HG02678 (cell line): ENCODE measurements around the gene FGD2.

Experiments used
- ATAC-seq: cut with Tn5 transposase; IDR thresholded peaks from one replicate; pipeline ENCODE4 v1.9.1; 2021; ENCODE audit warnings: mild to moderate bottlenecking, moderate library complexity; ENCODE audit not compliant: unreplicated experiment

Gene FGD2, protein sequence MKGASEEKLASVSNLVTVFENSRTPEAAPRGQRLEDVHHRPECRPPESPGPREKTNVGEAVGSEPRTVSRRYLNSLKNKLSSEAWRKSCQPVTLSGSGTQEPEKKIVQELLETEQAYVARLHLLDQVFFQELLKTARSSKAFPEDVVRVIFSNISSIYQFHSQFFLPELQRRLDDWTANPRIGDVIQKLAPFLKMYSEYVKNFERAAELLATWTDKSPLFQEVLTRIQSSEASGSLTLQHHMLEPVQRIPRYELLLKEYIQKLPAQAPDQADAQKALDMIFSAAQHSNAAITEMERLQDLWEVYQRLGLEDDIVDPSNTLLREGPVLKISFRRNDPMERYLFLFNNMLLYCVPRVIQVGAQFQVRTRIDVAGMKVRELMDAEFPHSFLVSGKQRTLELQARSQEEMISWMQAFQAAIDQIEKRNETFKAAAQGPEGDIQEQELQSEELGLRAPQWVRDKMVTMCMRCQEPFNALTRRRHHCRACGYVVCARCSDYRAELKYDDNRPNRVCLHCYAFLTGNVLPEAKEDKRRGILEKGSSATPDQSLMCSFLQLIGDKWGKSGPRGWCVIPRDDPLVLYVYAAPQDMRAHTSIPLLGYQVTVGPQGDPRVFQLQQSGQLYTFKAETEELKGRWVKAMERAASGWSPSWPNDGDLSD

DNA sequence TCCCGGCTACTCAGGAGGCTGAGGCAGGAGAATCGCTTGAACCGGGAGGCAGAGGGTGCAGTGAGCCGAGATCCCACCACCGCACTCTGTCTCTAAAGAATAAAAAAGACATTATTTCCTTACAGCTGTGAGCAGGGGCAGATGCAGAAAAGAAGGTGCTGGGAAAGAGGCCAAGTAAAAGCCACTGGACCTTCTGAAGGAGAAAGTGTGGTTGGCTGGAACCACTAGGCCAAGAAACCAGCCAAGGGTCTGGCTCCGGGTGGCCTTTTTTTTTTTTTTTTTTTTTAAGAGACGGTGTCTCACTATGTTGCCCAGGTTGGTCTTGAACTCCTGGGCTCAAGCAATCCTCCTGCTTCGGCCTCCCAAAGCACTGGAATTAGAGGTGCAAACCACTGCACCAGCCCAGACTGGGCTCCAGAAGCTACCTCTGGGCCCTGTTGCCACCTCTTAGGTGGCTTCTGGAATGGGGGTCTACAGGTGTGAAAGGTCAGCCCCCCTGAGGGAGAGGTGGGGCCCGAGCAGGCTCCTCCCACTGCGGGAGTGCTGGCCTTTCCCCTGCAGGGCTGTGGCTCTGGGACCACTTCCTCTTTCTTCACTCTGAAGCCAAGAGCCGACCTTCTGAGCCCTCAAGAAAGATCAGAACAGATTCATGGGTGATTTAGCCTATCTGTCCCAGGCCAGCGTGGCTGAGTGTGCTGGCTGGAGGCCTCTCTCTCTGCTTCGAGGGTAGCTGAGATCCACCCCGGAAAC is at the start of gene FGD2:
Gene FGD2 (plus strand): TSS at position 595 of the 750 bp plus-strand sequence. CDS start 163 bp downstream, outside the sequence.
- ATAC-seq = peak; percentile 58

DNA sequence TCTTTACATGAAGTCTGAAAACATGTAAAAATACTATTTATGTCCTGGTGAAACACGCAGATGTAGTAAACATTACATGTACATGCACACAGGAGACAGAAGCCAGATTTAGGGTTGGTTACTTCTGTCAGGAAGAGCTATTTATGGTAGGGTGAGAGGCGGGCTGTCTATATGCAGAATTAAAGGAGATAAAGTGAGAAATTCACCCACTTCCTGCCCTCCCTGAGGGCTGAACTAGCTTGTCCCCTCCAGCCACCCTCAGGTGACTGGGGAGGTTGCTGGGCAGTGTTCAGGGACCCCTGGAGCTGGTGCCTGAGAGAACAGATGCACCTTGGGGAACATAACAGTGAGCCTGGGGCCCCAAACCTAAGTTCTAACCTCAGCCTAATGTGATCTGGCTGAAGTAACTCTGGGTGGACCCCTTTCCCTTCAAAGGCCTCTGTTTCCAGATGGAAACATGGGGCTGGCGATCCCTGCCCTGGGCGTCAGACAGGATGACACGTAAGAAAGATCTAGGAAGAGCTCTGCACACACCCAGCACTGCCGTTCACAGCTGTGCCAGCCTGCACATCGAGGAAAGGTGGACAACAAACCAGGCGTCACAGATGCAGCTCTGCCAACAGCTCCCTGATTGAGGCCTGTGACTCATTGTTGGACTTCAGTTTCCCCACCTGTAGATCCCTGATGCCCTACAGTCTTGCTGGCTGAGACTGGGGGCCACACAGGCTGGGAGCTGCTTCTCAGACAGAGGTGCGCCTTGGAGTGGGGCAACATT is 49.6 kb upstream of the FGD2 start:
- no peak for ATAC-seq

DNA sequence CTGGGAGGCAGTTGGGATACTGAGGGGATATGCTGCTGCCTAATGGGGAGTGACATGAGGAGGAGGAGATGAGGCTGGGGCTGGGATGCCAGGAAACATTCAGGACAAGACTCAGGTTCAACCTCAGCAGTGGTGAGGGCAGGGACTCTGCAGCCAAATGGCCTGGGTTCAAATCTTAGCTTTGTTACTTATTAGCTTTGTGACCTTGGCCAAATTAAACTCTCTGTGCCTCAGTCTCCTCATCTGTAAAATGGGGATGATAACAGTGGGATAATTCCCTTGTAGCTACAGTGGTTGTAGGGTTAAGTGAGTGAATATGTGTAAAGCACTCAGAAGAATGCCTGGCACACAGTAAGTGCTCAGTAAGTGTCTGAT is 49.0 kb upstream of the FGD2 start:
- no peak for ATAC-seq

DNA sequence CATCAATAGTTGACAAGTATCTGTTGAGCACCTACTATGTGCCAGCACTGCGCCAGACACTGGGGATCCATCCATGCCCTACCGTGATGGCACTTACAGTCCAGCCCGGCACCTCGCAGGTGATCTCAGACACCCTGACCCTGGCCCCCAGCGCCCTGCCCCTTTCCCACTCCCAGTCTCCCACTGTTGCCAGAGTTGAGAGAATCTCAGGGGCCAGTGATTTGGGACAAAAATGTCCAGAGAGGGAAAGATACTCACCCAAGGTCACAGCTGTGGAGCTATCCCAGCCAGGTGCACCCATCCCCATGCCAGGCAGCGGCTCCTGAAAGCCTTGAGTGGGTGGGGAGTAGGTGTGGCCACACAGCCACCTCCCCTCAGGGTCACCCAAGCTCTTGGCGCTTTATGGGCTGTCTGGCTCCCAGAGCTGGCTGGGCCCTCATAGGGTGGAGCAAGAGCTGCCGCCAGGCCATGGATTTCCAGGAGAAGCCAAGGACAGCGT is 47.6 kb upstream of the FGD2 start:
- no peak for ATAC-seq

DNA sequence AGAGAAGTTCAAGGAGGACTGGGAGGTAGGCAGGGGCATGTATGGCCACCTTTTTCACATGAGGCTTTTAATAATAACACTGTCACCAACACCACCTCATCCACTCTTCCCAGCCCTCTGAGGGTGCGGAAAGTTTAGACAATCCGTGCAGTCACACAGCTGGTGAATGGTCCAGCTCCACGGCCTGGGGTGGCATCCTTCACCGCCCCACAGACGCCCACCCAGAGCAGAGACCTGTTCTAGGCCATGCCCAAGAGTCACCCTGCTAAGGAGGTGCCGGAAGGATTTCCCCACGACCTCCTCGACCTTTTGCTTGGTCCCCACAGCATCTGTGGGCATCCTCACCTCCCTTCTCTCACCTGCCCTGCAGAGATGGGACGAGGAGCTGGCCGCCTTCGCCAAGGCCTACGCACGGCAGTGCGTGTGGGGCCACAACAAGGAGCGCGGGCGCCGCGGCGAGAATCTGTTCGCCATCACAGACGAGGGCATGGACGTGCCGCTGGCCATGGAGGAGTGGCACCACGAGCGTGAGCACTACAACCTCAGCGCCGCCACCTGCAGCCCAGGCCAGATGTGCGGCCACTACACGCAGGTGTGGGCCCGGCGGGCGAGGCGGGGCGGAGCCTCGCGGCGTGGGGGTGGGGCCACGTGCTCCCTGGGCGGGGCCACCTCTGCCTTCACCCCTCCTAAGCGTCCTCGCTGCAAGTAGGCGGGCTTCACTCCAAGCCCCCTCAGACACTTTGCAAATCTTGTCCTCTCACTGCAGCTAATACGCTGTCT is 46.5 kb upstream of the FGD2 start:
- ATAC-seq = no peak

DNA sequence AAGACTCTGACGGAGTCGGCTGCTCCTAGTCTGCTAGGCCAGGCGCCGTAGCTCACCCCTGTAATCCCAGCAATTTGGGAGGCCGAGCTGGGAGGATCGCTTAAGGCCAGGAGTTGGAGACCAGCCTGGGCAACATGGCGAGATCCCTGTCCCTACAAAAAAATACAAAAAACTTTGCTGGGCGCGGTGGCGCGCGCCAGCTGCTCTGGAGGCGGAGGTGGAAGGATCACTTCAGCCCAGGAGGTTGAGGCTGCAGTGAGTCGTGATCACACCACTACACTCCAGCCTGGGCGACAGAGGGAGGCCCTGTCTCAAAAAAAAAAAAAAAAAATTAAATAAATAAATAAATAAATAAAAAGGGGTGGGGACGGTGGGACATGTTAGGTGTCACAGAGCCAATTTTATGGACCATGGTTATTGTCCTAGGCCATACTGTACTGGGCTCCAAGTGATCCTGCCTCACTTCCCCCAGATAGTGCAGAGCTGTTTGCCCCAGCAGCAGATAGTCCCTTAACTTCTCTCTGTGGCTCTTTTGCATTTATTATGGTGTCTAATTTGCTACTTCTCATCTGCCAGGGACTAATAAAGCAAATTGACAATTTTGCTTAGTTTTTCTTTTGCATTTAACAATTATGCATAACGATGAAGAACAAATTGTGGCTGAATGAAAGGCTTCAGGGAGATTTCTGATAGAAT is 45.8 kb upstream of the FGD2 start:
- ATAC-seq = no peak

DNA sequence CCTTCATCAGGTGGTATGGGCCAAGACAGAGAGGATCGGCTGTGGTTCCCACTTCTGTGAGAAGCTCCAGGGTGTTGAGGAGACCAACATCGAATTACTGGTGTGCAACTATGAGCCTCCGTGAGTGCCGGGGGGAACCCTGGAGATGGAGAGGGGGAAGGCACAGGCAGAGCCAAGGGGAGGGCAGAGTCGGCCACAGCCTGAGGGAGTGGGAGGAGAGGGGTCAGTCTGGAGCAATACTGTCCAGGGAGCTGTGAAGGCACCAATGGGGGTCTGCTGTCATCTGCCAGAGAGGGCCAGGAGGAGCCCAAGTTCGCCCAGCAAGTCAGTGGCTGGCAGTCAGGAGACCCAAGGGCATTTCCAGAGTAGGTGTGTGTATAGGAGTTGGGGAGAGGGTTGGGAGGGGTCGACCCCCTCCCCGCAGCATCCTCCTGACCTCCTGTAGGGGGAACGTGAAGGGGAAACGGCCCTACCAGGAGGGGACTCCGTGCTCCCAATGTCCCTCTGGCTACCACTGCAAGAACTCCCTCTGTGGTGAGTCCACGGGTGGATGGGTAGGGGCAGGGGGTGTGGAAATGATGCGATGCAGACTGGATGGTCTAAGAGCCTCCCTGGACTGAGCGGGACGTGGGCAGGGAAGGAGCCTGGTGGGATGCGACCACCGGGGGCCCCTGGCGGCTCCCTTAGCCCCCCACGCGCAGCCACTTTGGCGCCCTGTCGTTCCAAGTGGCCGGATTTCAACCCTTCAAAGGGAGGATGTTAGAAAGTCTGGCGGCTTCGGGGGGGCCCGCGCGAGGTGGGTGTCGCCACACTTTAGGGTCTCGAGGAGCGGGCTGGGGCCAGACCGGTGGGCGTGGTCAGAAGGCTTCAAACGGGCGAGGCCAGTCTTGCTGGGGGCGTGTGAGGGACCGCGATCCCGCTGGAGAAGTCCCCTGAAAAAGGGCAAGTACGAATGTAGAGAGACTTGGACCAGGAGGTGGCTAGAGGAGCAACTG is 43.7 kb upstream of the FGD2 start:
- no peak for ATAC-seq

DNA sequence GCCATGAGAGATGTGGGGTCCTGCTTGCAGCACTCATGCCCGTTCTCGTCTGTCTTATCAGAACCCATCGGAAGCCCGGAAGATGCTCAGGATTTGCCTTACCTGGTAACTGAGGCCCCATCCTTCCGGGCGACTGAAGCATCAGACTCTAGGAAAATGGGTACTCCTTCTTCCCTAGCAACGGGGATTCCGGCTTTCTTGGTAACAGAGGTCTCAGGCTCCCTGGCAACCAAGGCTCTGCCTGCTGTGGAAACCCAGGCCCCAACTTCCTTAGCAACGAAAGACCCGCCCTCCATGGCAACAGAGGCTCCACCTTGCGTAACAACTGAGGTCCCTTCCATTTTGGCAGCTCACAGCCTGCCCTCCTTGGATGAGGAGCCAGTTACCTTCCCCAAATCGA is 42.6 kb upstream of the FGD2 start:
- no peak for ATAC-seq

DNA sequence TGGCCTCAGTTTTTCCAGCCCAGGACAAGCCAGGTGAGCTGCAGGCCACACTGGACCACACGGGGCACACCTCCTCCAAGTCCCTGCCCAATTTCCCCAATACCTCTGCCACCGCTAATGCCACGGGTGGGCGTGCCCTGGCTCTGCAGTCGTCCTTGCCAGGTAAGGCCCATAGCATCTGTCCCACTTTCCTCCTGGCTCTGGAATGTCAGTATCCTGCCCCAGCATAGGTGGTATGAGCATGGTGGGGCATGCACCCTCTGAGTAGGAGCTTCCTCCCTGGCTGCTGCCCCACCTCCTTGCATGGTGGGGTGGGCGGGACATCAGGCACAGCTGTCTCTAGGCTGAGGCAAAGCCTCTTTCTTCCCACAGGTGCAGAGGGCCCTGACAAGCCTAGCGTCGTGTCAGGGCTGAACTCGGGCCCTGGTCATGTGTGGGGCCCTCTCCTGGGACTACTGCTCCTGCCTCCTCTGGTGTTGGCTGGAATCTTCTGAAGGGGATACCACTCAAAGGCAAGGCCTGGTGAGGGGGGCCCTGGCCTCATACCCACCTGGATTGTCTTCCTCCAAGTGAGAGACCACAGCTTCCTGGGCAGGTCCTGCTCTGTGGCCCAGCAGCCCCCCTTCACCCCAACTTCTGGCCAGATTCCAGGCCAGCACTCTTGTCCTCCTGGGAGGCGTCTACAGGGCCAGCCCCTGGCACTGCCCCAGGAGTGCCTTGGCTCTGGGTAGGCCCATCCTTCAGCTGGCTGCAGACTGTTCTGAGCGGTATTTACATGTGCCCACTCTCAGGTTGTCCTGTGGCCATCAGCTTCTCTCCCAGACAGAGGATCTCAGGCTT is 41.8 kb upstream of the FGD2 start:
- no peak for ATAC-seq

DNA sequence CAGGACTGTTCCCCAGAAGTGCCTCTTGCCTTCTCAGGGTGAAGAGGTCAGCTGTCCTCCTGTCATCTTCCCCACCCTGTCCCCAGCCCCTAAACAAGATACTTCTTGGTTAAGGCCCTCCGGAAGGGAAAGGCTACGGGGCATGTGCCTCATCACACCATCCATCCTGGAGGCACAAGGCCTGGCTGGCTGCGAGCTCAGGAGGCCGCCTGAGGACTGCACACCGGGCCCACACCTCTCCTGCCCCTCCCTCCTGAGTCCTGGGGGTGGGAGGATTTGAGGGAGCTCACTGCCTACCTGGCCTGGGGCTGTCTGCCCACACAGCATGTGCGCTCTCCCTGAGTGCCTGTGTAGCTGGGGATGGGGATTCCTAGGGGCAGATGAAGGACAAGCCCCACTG is 41.1 kb upstream of the FGD2 start:
- no peak for ATAC-seq

DNA sequence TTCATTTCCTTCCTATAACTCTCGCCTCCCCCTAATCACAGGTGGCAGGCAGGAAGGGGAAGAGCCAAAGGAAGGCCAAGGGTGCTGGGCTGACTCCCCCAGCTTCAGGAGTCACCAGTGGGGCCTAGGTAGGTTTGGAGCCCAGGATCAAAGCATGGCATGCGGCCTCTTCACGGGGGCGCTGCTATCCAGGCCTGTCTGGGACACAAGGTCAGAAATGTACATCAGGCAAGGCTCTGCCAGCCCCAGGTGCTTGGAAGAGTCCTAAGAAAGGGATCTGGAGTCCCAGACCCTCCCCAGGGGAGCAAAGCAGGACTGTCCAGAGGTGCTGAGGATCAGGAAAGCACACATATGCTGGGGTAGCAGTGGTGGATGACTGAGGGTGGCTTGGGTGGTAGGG is 40.5 kb upstream of the FGD2 start:
- ATAC-seq = no peak

DNA sequence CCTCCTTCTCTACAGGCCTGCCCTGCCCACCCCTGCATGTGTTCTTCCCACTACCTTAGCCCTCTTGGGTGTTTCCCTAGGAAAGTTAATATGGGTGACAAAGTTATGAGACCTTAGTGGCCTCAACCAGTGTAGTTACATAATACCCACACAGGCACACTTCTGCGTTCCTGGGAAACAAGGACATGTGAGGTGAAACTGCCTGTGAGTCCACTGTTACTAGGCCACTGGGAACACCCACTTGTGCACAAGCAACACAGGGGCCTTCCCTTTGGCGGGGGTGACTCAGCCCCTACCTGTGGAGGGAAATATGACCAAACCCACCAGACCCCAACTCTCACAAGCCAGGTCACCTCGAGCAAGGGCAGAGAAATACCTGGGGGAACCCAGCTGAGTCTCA is 38.2 kb upstream of the FGD2 start:
- no peak for ATAC-seq

DNA sequence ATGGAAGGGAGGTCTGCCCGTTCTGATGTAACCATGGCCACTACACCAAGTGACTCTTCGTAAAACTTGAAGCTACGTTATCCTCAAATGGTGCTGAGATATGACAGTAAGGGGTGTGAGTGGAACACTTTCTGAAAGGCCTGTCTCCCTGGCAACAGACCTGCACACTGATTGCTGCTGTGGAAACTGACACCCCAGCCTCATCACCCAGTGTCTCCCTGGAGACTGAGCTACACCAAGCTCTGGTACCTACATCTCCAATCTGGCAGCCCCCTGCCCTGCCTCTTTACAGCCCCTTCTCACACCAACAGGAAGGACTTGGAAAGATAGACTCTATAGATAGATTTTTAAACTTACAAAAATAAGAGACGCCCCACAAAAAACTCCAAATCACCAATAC is 37.7 kb upstream of the FGD2 start:
- no peak for ATAC-seq

DNA sequence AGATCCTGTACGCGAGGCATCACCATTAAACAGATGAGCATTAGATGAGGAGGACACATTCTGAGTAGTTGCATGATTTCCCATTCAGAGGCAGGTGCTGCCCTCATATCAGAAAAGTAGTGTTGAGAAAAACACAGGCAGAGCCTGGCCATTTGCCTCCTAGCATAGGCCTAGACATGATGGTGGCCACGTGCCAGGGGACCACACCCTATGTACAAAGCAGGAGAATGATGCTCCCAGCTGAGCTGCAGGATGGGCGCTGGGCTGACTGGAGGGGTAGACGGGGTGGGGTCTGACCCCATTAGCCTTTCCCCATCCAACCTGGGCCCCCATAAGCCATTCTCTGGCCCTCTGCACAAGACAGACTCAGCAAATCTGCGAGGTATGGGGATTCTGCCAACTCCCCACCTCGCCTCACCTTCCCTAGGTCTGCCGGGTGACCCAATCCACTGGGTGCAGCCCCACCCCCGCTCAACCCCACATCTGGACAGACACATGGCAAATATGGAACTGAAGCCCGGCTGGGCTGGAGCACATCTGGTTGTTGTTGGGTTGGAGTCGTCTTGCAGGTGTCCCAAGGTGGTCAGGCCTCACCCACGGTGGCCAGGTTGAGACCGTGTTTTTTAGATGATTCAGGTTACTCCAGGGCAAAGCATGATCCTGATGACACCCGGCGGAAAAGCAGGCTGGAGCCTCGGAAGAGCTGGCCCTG is 37.0 kb upstream of the FGD2 start:
- ATAC-seq = no peak

DNA sequence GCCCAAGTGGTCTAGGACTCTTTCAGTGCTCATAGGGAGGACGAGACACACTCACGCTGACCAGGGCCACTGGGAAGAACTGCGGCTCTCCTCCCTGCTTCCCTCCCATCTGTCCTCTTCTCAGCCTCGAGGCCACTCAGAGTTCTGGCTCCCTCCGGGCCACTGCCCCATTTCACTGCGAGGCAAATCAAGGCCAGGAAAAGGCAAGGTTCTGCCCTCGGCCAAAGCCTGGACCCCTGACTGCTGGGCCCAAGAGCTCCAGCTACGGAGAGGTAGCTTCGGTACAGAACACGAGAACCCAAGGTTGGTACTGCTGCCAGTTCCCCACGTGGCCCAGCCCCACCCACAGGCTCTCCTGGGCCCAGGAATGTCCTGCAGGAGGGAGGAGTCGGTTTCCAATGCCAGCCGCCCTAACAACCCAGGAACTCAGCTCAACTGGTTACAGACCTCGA is 36.2 kb upstream of the FGD2 start:
- ATAC-seq = no peak

DNA sequence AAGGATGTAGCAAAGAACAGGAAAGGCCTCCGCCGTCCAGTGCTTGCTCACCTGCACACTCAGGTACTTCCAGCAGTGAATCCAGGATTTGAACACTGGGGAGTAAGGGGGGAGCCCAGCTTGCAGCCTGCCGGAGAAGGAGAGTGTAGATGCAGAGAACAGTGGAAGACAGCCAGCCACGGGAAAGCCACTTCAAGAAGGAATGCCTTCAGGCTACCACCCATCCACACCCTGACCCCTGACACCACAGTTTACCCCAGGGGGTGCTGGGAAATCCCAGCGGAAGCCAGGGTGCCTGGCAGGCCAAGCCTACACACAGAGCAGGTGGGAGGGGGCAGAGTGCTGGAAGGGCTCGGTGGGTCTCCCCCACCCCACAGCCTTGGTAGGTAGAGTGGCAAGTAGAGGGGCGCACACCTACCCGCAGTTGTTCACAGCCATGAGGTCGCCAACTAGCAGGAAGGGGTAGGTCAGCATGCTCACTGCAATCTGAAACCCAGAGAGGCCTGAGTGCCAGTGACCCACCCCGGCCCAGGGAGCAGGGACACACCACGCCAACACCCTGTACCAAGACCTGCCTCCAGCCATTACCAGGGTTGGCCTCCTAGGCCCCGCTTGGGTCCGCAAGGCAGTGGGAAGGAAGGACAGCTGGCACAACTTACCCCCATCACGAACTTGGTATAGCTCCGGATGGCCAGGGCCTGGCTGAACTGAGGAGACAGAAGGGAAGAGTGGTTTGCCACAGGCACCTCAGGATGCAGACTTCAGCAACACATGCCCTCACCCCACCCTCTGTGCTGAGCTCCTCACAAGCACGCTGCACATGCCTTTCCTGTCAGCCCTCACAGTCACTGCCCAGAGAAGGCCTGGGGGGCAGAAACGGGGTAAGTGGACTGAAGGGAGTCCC is 35.2 kb upstream of the FGD2 start:
- no peak for ATAC-seq
